Activated CD4-positive, alpha-beta memory T cell treated with anti-CD3 and anti-CD28 coated beads for 36 hours (primary cell): Measurements from ENCODE around the gene METAP2. TPM values are rescaled to one million over a fixed set of nuclear protein-coding genes. Genes with fewer than 3 reads are reported as not detected.

Source experiments
- CTCF ChIA-PET: fragments of 350-600 bp; sonication (Branson Sonifier 250); formaldehyde crosslinking; loops from one replicate; lab custom pipeline; 2021; ENCODE audit warnings: antibody characterized with exemption, inconsistent platforms; lab: Charles Lee
- POLR2A ChIA-PET: fragments of 350-600 bp; sonication (Branson Sonifier 250); formaldehyde crosslinking; loops from one replicate; lab custom pipeline; 2021; ENCODE audit warnings: antibody characterized with exemption; lab: Charles Lee
- DNase-seq: peaks from one replicate; pipeline ENCODE4 v3.0.0-alpha.2; 2020
- H3K27ac Mint-ChIP-seq: one replicate; pipeline ENCODE4 v1.8.0; 2021; ENCODE audit warnings: mixed read lengths
- H3K27me3 Mint-ChIP-seq: one replicate; pipeline ENCODE4 v1.8.0; 2021; ENCODE audit warnings: mixed read lengths
- H3K36me3 Mint-ChIP-seq: one replicate; pipeline ENCODE4 v1.8.0; 2021; ENCODE audit warnings: mixed read lengths
- H3K4me1 Mint-ChIP-seq: one replicate; pipeline ENCODE4 v1.8.0; 2021; ENCODE audit warnings: low read depth, mixed read lengths
- H3K4me3 Mint-ChIP-seq: one replicate; pipeline ENCODE4 v1.8.0; 2021; ENCODE audit warnings: mild to moderate bottlenecking, mixed read lengths
- H3K9me3 Mint-ChIP-seq: one replicate; pipeline ENCODE4 v1.8.0; 2021; ENCODE audit warnings: mixed read lengths
- intact Hi-C: fragments of 100-400 bp; cut with micrococcal nuclease; formaldehyde crosslinking; loops from one replicate; pipeline ENCODE4 v1.15.1; 2023
- total RNA-seq, 2 experiments: library from RNA; stranded (reverse); gene quantifications; one replicate each; pipeline ENCODE4 v1.2.3, GENCODE V29; 2021

Gene METAP2
- total RNA-seq, 2 experiments from 2014 or later = 107 to 108 TPM

DNA sequence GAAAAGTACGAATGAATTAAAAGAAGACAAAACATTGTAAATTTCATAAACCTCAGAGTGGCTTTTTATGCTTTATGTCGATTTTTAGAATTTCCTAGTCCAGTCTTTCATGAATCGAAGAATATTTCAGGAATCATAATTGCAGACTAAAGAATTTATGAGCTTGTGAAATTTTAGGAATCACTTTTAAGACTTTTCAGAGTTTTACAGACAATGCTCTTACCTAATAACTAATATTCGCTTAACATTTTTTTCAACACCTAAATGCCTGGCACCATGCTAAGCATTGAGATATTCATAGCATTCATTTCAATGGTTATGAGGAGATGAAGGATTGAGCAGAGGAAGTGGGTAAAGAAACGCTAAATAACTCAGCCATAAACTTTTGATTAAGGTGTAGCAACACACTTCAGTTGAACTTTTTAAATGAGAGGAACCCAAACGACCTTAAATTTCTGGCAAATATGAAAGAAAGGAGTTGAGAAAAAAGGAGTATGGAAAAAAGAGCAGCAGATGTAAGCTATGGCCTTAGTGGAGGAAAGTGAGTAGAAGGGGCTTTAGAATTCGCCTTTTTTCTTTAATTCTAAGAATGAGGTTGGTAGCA is 78.1 kb downstream of the METAP2 start:
- H3K4me3 Mint-ChIP-seq = peak overlapping the region; percentile 54
- H3K9me3 Mint-ChIP-seq = peaks cover 8% of the 10 kb centered on the region
- DNase-seq = no peak
- peaks cover 16% of the 10 kb centered on the region for H3K27me3 Mint-ChIP-seq
- POLR2A ChIA-PET = no interaction called here
- H3K27ac Mint-ChIP-seq = peak overlapping the region; percentile 74
- CTCF ChIA-PET = no interaction called here
- peaks cover 25% of the 10 kb centered on the region for H3K4me1 Mint-ChIP-seq
- intact Hi-C loops = no loop called here
- peaks cover 6% of the 10 kb centered on the region for H3K36me3 Mint-ChIP-seq

DNA sequence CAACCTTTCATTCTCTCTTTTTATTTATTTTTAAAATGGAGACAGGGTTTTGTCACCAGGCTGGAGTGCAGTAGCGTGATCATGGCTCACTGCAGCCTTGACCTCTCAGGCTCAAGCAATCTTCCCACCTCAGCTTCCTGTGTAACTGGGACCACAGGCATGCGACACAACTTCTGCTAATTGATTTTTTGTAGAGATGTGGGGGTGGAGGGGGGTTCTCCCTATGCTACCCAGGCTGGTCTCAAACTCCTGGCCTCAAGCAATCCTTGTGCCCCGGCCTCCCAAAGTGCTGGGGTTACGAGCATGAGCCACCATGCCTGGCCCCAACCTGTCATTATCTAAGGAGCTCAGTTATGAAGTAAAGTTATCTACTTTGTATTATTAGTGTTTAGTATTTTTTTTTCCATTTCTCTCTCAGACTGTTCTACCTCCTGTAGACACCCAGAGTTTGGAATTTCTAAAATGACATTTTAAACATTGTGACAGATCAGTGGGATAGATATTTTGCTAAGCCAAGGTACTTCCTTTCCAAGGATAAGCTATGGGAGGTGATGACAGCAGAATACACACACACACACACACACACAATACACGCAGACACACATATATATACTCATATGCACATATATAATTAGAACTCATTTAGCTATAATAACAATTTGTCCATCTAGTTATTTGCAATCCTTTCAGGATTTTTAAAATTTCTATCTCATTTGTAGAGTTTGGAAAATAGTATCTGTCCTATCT is 79.4 kb downstream of the METAP2 start:
- Mint-ChIP-seq H3K27me3 (peaks cover 8% of the 10 kb centered on the region), H3K4me1 (peaks cover 16% of the 10 kb centered on the region), H3K4me3 (no peak overlapping the region), H3K9me3 (peaks cover 8% of the 10 kb centered on the region), H3K27ac (peak overlapping the region; percentile 42), H3K36me3 (peaks cover 6% of the 10 kb centered on the region)
- ChIA-PET POLR2A (no interaction called here), CTCF (no interaction called here)
- intact Hi-C loops = no loop called here
- no peak for DNase-seq

DNA sequence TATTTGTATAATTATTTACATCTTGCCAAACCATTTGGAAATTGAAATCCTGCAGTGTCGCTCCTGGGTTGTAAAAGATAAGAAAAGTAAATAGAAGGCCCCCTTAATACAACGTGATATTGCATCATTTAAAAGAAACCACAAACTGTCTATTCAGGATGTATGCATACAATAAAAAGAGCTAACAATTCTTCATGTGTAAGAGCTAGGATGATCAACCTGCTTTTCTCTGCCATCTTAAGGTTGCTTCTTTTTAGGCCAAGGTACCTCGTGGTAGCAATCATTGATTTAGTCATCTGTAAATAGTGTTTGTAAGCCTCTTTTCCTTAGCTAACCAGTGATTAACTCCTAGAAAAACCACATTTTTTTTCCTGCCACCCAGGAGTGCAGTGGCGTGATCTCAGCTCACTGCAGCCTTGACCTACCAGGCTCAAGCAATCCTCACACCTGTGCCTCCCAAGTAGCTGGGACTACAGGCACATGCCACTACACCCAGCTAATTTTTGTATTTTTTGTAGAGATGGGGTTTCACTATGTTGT is 80.7 kb downstream of the METAP2 start:
- POLR2A ChIA-PET = no interaction called here
- no peak for DNase-seq
- Mint-ChIP-seq H3K4me1 (peaks cover 10% of the 10 kb centered on the region), H3K27me3 (peaks cover 3% of the 10 kb centered on the region), H3K27ac (no peak overlapping the region), H3K36me3 (peaks cover 1% of the 10 kb centered on the region), H3K4me3 (no peak overlapping the region), H3K9me3 (peaks cover 1% of the 10 kb centered on the region)
- CTCF ChIA-PET = no interaction called here
- intact Hi-C loops = no loop called here

DNA sequence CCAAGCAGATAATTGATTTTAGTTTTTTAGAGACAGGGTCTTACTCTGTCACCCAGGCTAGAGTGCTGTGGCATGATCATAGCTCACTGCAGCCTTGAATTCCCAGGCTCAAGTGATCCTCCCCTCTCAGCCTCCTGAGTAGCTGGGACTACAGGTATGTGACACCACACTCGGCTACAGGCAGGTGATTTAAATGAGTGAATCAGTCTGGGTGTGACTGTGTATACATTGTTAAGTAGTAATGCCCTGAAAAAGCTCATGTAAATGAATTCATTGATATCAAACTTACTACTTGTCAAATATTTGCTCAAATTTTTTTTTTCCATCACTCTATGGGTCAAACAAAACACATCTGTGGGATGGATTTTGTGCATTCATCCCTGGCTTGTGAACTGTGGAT is 83.7 kb downstream of the METAP2 start:
- no peaks in the 10 kb centered on the region for H3K36me3 Mint-ChIP-seq
- H3K27ac Mint-ChIP-seq = no peak overlapping the region
- intact Hi-C loops = no loop called here
- peaks cover 6% of the 10 kb centered on the region for H3K4me1 Mint-ChIP-seq
- no peaks in the 10 kb centered on the region for H3K27me3 Mint-ChIP-seq
- ChIA-PET POLR2A (no interaction called here), CTCF (no interaction called here)
- H3K4me3 Mint-ChIP-seq = no peak overlapping the region
- no peak for DNase-seq
- no peaks in the 10 kb centered on the region for H3K9me3 Mint-ChIP-seq

Other genes starting within 250 kb of the METAP2 start
- 1 to 10 TPM; 2.8 to 2.9 TPM for gene USP44, start 77.3 kb downstream of the METAP2 start, total RNA-seq